ENCODE results near the gene ZRANB3.

ZRANB3 gene

GRCh38 chr2:135246711-135247270 is 284.2 kb downstream of the ZRANB3 start:
- DNase-seq, result no peak

DNA sequence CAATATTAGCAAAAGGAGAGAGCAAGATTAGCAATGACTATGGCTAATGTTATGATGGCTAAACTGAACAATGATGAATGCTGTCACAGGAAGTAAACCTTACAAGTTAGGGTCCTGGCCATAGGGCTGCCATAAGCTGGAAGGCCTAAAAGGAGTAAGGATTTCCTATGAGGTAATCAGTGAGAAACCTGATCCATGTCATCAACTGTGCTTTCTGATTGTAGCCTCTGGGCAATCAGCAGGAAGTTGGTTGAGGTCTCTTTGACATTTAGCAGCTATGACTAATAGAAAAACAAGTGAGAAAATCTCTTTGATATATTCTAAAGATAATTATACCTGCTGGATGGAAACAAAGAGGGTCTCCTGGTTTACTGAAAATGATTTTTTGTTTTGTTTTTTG is 285.9 kb downstream of the ZRANB3 start:
- DNase-seq, result no peak

DNA sequence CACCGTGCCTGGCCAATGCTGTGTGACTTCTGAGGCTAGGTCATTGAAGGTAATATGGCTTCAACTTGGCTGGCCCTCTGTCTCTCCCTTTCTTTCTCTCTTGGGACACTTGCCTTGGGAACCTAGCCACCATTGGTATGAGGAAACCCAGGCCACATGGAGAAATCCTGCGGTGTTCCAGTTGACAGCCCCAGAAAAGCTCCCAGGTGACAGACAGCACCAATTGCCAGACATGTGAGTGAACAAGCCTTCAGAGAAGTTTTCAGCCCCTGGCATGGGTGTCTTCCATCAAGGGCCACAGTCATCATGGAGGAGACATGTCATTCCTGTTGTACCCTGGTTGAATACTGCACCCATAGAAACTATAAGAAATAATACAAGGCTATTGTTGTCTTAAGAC is 292.4 kb downstream of the ZRANB3 start:
- DNase-seq, result no peak

- no peak for DNase-seq
These were observed 300.9 kb downstream of the ZRANB3 start for GRCh38 chr2:135230150-135230549.

DNA sequence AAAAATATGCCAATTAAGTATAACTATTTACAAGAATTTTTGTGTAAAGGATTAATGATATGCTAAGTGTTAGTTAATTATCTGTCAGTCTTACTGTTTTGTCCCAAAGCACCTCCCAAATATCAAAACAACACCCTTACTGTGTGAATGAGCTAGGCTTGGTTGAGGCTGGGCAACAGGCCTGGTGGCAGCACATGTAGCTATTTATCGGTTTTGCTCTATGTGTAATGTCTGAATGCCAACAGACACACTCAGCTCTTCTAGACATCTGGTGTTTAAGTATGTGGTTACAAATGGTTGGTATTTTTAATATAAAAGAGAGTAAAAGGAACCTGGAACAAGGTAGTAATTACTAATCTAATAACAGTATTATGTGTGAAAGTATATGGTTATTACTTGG is 303.6 kb downstream of the ZRANB3 start:
- DNase-seq, result no peak

GRCh38 chr2:135226961-135227360 is 304.1 kb downstream of the ZRANB3 start:
- DNase-seq, result no peak

DNA sequence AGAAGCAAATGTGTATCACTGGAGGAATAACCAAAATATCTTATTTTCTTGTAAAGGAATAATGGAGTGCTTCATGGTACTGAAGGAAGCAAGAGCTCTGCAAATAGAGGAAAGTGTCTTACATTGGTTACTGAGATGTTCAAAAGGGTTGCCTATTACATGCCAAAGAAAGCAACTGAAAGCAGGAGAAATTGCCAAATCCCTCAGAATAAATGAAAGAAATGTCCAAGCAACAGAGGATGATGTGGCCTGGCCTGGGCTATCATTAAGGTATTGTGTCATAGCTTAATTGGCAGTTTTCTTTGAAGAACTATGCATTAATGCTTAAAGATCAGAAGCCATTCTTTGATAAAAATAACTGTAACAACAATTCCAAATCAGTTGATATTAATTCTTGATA is 305.2 kb downstream of the ZRANB3 start:
- no peak for DNase-seq

GRCh38 chr2:135219226-135219625 is 311.8 kb downstream of the ZRANB3 start:
- DNase-seq, result no peak

DNA sequence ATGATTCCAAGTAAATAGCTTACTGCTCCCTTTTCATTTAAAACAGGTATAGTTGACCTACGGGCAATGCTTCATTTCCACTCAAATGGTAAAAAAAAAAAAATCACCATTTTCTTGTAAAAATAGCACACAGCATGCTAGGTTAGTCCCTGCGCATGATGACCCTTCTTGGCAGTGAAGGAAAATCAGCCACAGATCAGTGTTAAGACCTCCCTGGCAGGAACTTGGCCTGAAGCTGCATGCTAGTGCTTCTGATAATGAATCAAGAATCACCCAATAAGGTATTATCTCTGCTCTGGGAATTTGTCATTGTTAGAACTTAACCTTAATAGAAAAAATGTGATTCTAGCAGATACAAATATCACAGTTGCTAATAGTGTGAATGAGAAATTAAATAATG is 312.6 kb downstream of the ZRANB3 start:
- peak in 1 of 14 donors; percentile 53 for DNase-seq

DNA sequence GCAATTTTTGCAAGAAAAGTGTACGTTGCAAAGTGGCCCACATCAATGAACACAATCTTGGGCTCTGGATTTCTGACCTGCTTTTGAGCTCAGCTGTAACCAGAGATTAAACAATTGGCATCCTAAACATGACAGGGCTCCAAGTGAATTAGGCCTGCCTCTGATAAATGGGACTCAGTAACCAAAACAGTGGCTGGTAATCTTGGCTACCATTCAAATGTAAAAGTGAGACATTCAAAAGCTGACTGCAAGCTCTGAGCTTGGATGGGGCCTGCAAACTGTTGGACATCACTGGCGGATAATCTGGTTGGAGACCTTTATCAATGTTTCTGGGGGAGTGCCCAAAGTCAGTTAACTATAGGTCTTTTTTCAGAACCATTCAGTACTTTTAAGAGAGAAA is 318.3 kb downstream of the ZRANB3 start:
- no peak for DNase-seq

DNA sequence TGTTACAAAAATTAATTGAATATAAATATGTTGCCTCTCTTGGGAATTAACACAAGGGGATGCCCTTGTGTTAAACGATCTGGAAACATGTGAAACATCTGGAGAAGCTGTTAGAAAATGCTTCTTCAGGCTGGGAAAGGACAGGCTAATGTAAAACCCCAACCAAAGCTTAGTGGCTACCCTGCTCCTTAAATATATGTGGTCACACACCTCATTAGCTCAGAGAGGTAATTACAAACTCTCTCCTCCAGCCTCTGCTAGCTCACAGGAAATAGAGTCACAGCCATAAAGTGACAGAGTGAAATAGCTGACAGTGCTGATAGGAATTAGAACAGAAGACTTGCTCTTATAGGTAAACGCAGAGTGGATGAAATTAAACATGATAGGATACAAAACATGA is 323.0 kb downstream of the ZRANB3 start:
- DNase-seq, result no peak

GRCh38 chr2:135203944-135204343 is 327.1 kb downstream of the ZRANB3 start:
- no peak for DNase-seq

DNA sequence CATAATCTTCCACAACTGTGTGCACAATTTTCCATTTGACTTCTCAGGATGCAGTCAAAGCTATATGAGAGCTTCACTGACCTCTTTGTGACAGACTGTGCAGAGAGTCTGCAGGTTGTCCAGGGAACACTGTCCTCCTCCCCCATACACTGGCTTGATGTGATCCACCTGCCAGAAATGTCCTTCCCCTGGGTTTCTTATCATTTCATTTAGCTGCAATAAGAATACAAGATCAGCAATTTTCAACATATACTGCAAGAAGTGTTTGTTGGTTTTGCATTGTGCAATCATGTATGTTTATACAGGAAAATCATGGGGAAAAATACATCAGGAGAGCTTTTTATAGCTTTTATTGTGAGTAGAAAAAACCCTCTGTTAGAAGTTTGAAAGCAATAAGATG is 328.3 kb downstream of the ZRANB3 start:
- DNase-seq, result no peak

DNA sequence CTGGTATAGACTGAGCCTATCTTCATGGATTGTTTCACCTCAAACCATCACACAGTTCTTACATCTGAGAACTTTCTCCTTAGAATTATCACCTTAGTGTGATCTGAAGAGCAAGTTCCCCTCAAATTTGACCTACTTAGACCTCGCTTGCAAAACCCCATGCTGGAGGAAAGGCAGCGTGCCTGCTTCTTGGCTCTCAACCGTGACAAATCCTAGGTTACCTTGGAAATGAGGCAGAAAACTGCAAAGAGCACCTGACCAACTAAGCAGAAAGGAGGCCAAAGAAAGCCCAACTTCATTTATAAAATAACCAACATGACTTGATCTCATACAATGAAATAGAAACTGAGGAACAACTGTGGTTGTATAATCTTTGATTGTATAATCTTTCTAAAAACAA is 332.5 kb downstream of the ZRANB3 start:
- DNase-seq, result peak in 3 of 14 donors; percentile 2 to 41 (median 4)

- DNase-seq, result no peak
These were observed 340.2 kb downstream of the ZRANB3 start for GRCh38 chr2:135190799-135191198.

GRCh38 chr2:135189148-135189547 is 341.9 kb downstream of the ZRANB3 start:
- no peak for DNase-seq

DNA sequence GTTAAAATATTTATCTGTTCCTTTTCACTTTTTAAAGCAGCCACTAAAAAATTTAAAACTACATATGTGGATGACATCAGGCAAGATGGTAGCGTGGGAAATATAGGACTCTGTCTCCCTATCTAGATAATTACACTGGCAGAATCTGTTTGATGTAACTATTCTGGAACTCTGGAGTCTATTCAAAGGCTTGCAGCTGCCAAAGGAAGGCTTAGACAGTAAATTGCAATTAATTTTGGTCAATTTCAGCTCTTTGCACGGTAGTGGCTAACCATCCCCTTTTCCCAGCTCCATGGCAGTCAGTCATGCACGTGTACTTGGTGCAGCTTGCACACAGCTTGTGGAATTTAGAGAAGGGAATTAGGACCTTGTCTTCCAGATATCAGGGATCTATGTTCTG is 343.7 kb downstream of the ZRANB3 start:
- DNase-seq, result no peak

GRCh38 chr2:135186054-135186453 is 345.0 kb downstream of the ZRANB3 start:
- no peak for DNase-seq

- DNase-seq, result no peak
These were observed 347.2 kb downstream of the ZRANB3 start for GRCh38 chr2:135183822-135184221.

GRCh38 chr2:135182601-135183000 is 348.4 kb downstream of the ZRANB3 start:
- DNase-seq, result no peak

GRCh38 chr2:135182190-135182589 is 348.8 kb downstream of the ZRANB3 start:
- DNase-seq, result no peak

DNA sequence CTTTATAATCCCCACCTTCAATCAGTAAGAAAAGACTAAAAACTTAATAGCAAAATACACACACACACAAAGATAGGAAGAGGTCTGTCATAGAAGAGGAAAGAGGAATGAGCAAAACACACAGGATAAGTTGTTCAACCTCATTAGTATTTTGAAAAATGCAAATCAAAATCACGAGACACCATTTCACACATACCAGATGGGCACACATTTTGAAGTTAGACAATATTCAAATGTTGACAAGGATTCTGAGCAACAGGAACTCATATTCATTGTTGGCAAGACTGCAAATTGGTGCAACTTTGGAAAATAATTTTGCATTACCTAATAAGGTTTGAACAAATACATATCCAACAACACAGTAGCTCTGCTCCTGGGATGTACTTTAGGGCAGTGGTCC is 351.3 kb downstream of the ZRANB3 start:
- DNase-seq, result no peak

- no peak for DNase-seq
These were observed 355.8 kb downstream of the ZRANB3 start for GRCh38 chr2:135175177-135175576.

- no peak for DNase-seq
These were observed 356.3 kb downstream of the ZRANB3 start for GRCh38 chr2:135174810-135175093.

GRCh38 chr2:135174049-135174809 is 356.8 kb downstream of the ZRANB3 start:
- DNase-seq, result no peak
